Esophagus squamous epithelium (tissue), 5 donors: ENCODE measurements around the gene ZNF772. TPM values are rescaled to one million over a fixed set of nuclear protein-coding genes. Genes with fewer than 3 reads are reported as not detected.

Experiments
- DNase-seq: peaks from one replicate; lab custom pipeline; 2025; lab: John Stamatoyannopoulos, UW
- H3K27ac ChIP-seq, 4 donors: fragments of 200-600 bp; sonication (generic); one replicate each; pipeline ENCODE4 v1.5.1; 2016 to 2019; ENCODE audit warnings: mild to moderate bottlenecking in 1 of 4
- H3K27me3 ChIP-seq, 4 donors: fragments of 200-600 bp; sonication (generic); 1 replicate in 3 of 4; 2 replicates in 1 of 4; pipeline versions ENCODE4 v1.5.1 to v1.6.0; 2017 to 2021; ENCODE audit warnings: antibody characterized with exemption in 1 of 4
- H3K36me3 ChIP-seq, 3 donors: fragments of 200-600 bp; sonication (generic); one replicate each; pipeline ENCODE4 v1.5.1; 2016 to 2019
- H3K4me1 ChIP-seq, 3 donors: fragments of 200-600 bp; sonication (generic); one replicate each; pipeline ENCODE4 v1.5.1; 2017 to 2019
- H3K4me3 ChIP-seq, 4 donors: fragments of 200-600 bp; sonication (generic); 1 replicate in 3 of 4; 2 replicates in 1 of 4; pipeline ENCODE4 v1.5.1; 2016 to 2019; ENCODE audit warnings: mild to moderate bottlenecking in 2 of 4, moderate library complexity in 1 of 4
- H3K9me3 ChIP-seq, 3 donors: fragments of 200-600 bp; sonication (generic); one replicate each; pipeline ENCODE4 v1.5.1; 2016 to 2019
- CTCF ChIP-seq, 6 experiments: fragments of 450-650 bp in 4 of 6; fragments of 200-600 bp in 2 of 6; sonication (generic) in 2 of 6; IDR thresholded peaks; one replicate each; pipeline ENCODE4 v1.5.1; 2016 to 2019; ENCODE audit warnings: antibody characterized with exemption in 6 of 6, mild to moderate bottlenecking in 4 of 6, moderate library complexity in 4 of 6
- POLR2A ChIP-seq, 4 donors: fragments of 450-650 bp; IDR thresholded peaks; one replicate each; pipeline ENCODE4 v1.6.1; 2017; ENCODE audit warnings: antibody characterized with exemption in 4 of 4, mild to moderate bottlenecking in 4 of 4, moderate library complexity in 3 of 4
- WGBS, 2 donors: methylation state at CpG; one replicate each; pipeline ENCODE4 v1.1.5; 2018; 5-methylcytosine and 5-hydroxymethylcytosine counted together
- intact Hi-C: fragments of 100-400 bp; cut with DNase I; formaldehyde crosslinking; loops from one replicate; pipeline ENCODE4 v1.15.0; 2022
- total RNA-seq, 4 donors: library from RNA; depleted of rRNA; stranded (reverse); fragments of >200 nt; gene quantifications; one replicate each; pipeline ENCODE4 v1.1.0, GENCODE V29; 2016
- donor health status: DM: yes; HTN: yes; CAD: no.

ZNF772 gene
- total RNA-seq, 4 donors from 2014 or later: 3.3 to 10.9 (median 6.3) TPM

- no peak for TF ChIP-seq POLR2A (IDR thresholded peaks at IDR 0.05)
- no peak for TF ChIP-seq CTCF (IDR thresholded peaks at IDR 0.05)
- no peaks in the 10 kb centered on the region for H3K4me1 ChIP-seq
- no peak for DNase-seq
- H3K9me3 ChIP-seq: peaks cover 0 to 96% (median 69%) of the 10 kb centered on the region in 3 donors
- intact Hi-C loops: no loop called here
- no peak overlapping the region for H3K4me3 ChIP-seq
- 81 to 100% methylated on average over 3 to 4 of the region's 5 CpGs for WGBS, 2 donors
- H3K27me3 ChIP-seq: no peaks in the 10 kb centered on the region
- H3K27ac ChIP-seq: no peak overlapping the region
- H3K36me3 ChIP-seq: peaks cover 0 to 17% (median 0%) of the 10 kb centered on the region in 3 donors
Observed at GRCh38 chr19:57466489-57466888, 10.9 kb downstream of the ZNF772 start.

DNA sequence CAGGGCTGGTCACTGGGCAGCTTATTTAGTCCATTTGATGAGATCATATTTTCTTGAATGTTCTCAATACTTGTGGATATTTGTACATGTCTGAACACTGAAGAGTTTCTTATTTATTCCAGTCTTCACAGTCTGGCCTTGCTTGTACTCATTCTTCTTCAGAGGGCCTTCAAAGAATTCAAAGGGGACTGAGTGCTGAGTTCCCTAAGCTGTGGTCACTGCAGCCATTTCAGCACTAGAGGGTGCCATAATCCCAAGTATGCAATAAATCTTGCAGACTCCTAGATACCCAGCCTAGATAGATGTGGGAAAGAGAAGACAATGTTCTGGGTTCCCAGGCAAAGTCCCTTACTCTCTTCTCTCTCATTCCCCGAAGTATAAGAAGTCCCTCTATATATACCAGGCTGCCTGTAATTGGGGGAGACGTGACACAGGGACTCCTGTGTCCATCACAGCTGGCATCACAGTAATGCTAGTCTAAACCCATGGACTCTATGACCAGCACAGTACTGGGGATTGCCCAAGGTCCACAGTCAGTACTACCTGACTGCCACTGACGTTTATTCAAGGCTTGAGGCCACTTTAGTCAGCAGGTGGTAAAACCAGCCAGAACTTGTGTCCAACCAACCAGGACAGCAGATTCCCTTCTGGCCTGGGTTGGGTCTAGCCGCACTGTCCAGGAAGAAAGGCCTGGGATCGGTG lies 11.5 kb downstream of the ZNF772 start:
- Histone ChIP-seq H3K36me3 (peaks cover 0 to 17% (median 0%) of the 10 kb centered on the region in 3 donors), H3K4me3 (no peak overlapping the region), H3K27ac (no peak overlapping the region), H3K27me3 (no peaks in the 10 kb centered on the region), H3K9me3 (peaks cover 0 to 91% (median 62%) of the 10 kb centered on the region in 3 donors), H3K4me1 (no peaks in the 10 kb centered on the region)
- WGBS, 2 donors: 83 to 92% methylated on average over 3 to 4 of the region's 5 CpGs
- TF ChIP-seq POLR2A (IDR thresholded peaks at IDR 0.05): no peak
- TF ChIP-seq CTCF (IDR thresholded peaks at IDR 0.05): peak in 3 of 6 experiments; percentile 10 to 53 (median 32)
- intact Hi-C loops: no loop called here
- DNase-seq: no peak

GRCh38 chr19:57452307-57452706 lies 25.1 kb downstream of the ZNF772 start:
- no peaks in the 10 kb centered on the region for H3K4me1 ChIP-seq
- H3K27ac ChIP-seq: no peak overlapping the region
- intact Hi-C loops: no loop called here
- H3K36me3 ChIP-seq: peaks cover 0 to 5% (median 0%) of the 10 kb centered on the region in 3 donors
- peaks cover 0 to 75% (median 17%) of the 10 kb centered on the region in 3 donors for H3K9me3 ChIP-seq
- 87 to 96% methylated on average over 3 of the region's 3 CpGs for WGBS, 2 donors
- no peaks in the 10 kb centered on the region for H3K27me3 ChIP-seq
- no peak overlapping the region for H3K4me3 ChIP-seq
- TF ChIP-seq CTCF (IDR thresholded peaks at IDR 0.05) (no peak), POLR2A (IDR thresholded peaks at IDR 0.05) (no peak)
- DNase-seq: no peak

- H3K9me3 ChIP-seq: peaks cover 6 to 95% (median 35%) of the 10 kb centered on the region in 3 donors
- no peak for TF ChIP-seq POLR2A (IDR thresholded peaks at IDR 0.05)
- no peak for TF ChIP-seq CTCF (IDR thresholded peaks at IDR 0.05)
- intact Hi-C loops: no loop called here
Observed at GRCh38 chr19:57443121-57443696, 34.2 kb downstream of the ZNF772 start.

More at GRCh38 chr19:57443121-57443696, 34.2 kb downstream of the ZNF772 start:
- no peaks in the 10 kb centered on the region for H3K27me3 ChIP-seq
- H3K27ac ChIP-seq: no peak overlapping the region
- 54 to 79% methylated on average over 5 of the region's 5 CpGs for WGBS, 2 donors
- no peaks in the 10 kb centered on the region for H3K4me1 ChIP-seq
- DNase-seq: no peak
- H3K4me3 ChIP-seq: no peak overlapping the region
- H3K36me3 ChIP-seq: peaks cover 5 to 70% (median 12%) of the 10 kb centered on the region in 3 donors
